Esophagus muscularis mucosa (tissue), 4 donors: Measurements from ENCODE around the gene KREMEN2. TPM values are rescaled to one million over a fixed set of nuclear protein-coding genes. Genes with fewer than 3 reads are reported as not detected.

Experiments
- DNase-seq: peaks from one replicate; pipeline ENCODE4 v3.0.0-alpha.2; 2017; ENCODE audit errors: extremely low spot score
- H3K27ac ChIP-seq, 4 donors: fragments of 200-600 bp; sonication (generic); replicated peaks in 1 of 4; 1 replicate in 3 of 4; 2 replicates in 1 of 4; pipeline ENCODE4 v1.5.1; 2016 to 2019; ENCODE audit warnings: mild to moderate bottlenecking in 1 of 4
- H3K27me3 ChIP-seq, 4 donors: fragments of 200-600 bp; sonication (generic); one replicate each; pipeline versions ENCODE4 v1.5.1 to v1.6.0; 2016 to 2019
- H3K36me3 ChIP-seq, 4 donors: fragments of 200-600 bp; sonication (generic); one replicate each; pipeline ENCODE4 v1.5.1; 2016 to 2019
- H3K4me1 ChIP-seq, 4 donors: fragments of 200-600 bp; sonication (generic); one replicate each; pipeline ENCODE4 v1.5.1; 2016 to 2019
- H3K4me3 ChIP-seq, 4 donors: fragments of 200-600 bp; sonication (generic); 1 replicate in 2 of 4; 2 replicates in 2 of 4; pipeline ENCODE4 v1.5.1; 2016 to 2019; ENCODE audit warnings: mild to moderate bottlenecking in 4 of 4, moderate library complexity in 1 of 4
- H3K9me3 ChIP-seq, 4 donors: fragments of 200-600 bp; sonication (generic); 1 replicate in 3 of 4; 2 replicates in 1 of 4; pipeline ENCODE4 v1.5.1; 2016 to 2019
- CTCF ChIP-seq, 3 experiments: fragments of 200-600 bp in 2 of 3; fragments of 450-650 bp in 1 of 3; sonication (generic) in 2 of 3; IDR thresholded peaks; one replicate each; pipeline ENCODE4 v1.5.1; 2017 to 2019; ENCODE audit warnings: antibody characterized with exemption in 3 of 3, mild to moderate bottlenecking in 2 of 3, moderate library complexity in 1 of 3
- EP300 ChIP-seq: sonication (generic); formaldehyde crosslinking; IDR thresholded peaks from one replicate; pipeline ENCODE4 v1.6.1; 2017; ENCODE audit warnings: antibody characterized with exemption
- POLR2A ChIP-seq: fragments of 450-650 bp; IDR thresholded peaks from one replicate; pipeline ENCODE4 v1.6.1; 2017; ENCODE audit warnings: antibody characterized with exemption, moderate library complexity, mild to moderate bottlenecking, low read depth
- POLR2AphosphoS5 ChIP-seq, 2 donors: sonication (generic); formaldehyde crosslinking; IDR thresholded peaks; one replicate each; pipeline ENCODE4 v1.6.1; 2017; ENCODE audit warnings: antibody characterized with exemption in 2 of 2
- WGBS: methylation state at CpG from one replicate; pipeline ENCODE4 v1.1.5; 2018; 5-methylcytosine and 5-hydroxymethylcytosine counted together
- intact Hi-C: fragments of 100-400 bp; cut with DNase I; formaldehyde crosslinking; loops from one replicate; pipeline ENCODE4 v1.15.1; 2023
- total RNA-seq, 4 donors: library from RNA; depleted of rRNA; stranded (reverse); fragments of >200 nt; gene quantifications; one replicate each; pipeline versions ENCODE4 v1.1.0 to v1.2.1, GENCODE V29; 2016

The KREMEN2 gene
- total RNA-seq, 4 donors from 2014 or later: 0.13 TPM; not detected in 3

- no peaks in the 10 kb centered on the region for H3K4me1 ChIP-seq
These were observed 30.4 kb upstream of the KREMEN2 start for GRCh38 chr16:2933701-2934100.

GRCh38 chr16:2934450-2934849, 29.6 kb upstream of the KREMEN2 start:
- no peaks in the 10 kb centered on the region for H3K27me3 ChIP-seq

More at GRCh38 chr16:2933701-2934100, 30.4 kb upstream of the KREMEN2 start:
- TF ChIP-seq EP300 (no peak), CTCF (IDR thresholded peaks at IDR 0.05) (no peak), POLR2AphosphoS5 (IDR thresholded peaks at IDR 0.05) (no peak), POLR2A (no peak)
- WGBS: 88% methylated on average over 9 of the region's 22 CpGs
- no peak overlapping the region for H3K27ac ChIP-seq
- H3K9me3 ChIP-seq: no peaks in the 10 kb centered on the region
- intact Hi-C loops: no loop called here
- H3K4me3 ChIP-seq: no peak overlapping the region
- DNase-seq: no peak
- peaks cover 39 to 99% (median 89%) of the 10 kb centered on the region in 4 donors for H3K36me3 ChIP-seq
- no peaks in the 10 kb centered on the region for H3K27me3 ChIP-seq

GRCh38 chr16:2936436-2937011, 27.6 kb upstream of the KREMEN2 start:
- TF ChIP-seq POLR2AphosphoS5 (IDR thresholded peaks at IDR 0.05): no peak
- no peak for TF ChIP-seq EP300
- no peak for TF ChIP-seq CTCF (IDR thresholded peaks at IDR 0.05)
- no peak for TF ChIP-seq POLR2A
- H3K9me3 ChIP-seq: no peaks in the 10 kb centered on the region
- no peaks in the 10 kb centered on the region for H3K4me1 ChIP-seq
- H3K4me3 ChIP-seq: no peak overlapping the region
- DNase-seq: no peak
- H3K36me3 ChIP-seq: peaks cover 50 to 99% (median 93%) of the 10 kb centered on the region in 4 donors
- 87% methylated on average over 8 of the region's 22 CpGs for WGBS
- intact Hi-C loops: no loop called here
- no peak overlapping the region for H3K27ac ChIP-seq
- no peaks in the 10 kb centered on the region for H3K27me3 ChIP-seq

More at GRCh38 chr16:2934450-2934849, 29.6 kb upstream of the KREMEN2 start:
- intact Hi-C loops: no loop called here
- Histone ChIP-seq H3K4me1 (no peaks in the 10 kb centered on the region), H3K27ac (no peak overlapping the region), H3K36me3 (peaks cover 43 to 99% (median 93%) of the 10 kb centered on the region in 4 donors), H3K9me3 (no peaks in the 10 kb centered on the region), H3K4me3 (no peak overlapping the region)
- TF ChIP-seq CTCF (IDR thresholded peaks at IDR 0.05): no peak
- no peak for DNase-seq
- WGBS: 87% methylated on average over 15 of the region's 15 CpGs

- 93% methylated on average over 12 of the region's 24 CpGs for WGBS
- intact Hi-C loops: no loop called here
- no peaks in the 10 kb centered on the region for H3K4me1 ChIP-seq
- no peak for DNase-seq
- TF ChIP-seq POLR2AphosphoS5 (IDR thresholded peaks at IDR 0.05) (no peak), CTCF (IDR thresholded peaks at IDR 0.05) (no peak), EP300 (no peak), POLR2A (no peak)
- H3K27me3 ChIP-seq: no peaks in the 10 kb centered on the region
- H3K27ac ChIP-seq: no peak overlapping the region
- H3K36me3 ChIP-seq: peaks cover 50 to 99% (median 95%) of the 10 kb centered on the region in 4 donors
- no peaks in the 10 kb centered on the region for H3K9me3 ChIP-seq
- H3K4me3 ChIP-seq: no peak overlapping the region
These were observed 26.9 kb upstream of the KREMEN2 start for GRCh38 chr16:2937170-2937569.

DNA sequence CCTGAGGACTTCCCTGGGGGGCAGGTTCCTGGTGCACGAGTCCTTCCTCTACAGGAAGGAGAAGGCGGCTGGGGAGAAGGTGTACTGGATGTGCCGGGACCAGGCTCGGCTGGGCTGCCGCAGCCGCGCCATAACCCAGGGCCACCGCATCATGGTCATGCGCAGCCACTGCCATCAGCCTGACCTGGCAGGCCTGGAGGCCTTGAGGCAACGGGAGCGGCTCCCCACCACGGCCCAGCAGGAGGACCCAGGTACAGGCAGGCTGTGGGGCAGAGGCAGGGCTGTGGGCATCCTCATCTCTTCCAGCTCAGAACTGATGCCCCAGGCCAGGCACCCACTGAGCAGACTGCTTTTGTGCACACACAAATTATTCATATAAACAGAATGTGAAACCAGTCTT, 25.9 kb upstream of the KREMEN2 start:
- no peak overlapping the region for H3K27ac ChIP-seq
- peaks cover 55 to 99% (median 97%) of the 10 kb centered on the region in 4 donors for H3K36me3 ChIP-seq
- intact Hi-C loops: no loop called here
- 88% methylated on average over 2 of the region's 12 CpGs for whole genome bisulfite sequencing
- no peak overlapping the region for H3K4me3 ChIP-seq
- no peaks in the 10 kb centered on the region for H3K27me3 ChIP-seq
- no peak for TF ChIP-seq POLR2A
- TF ChIP-seq EP300: no peak
- TF ChIP-seq POLR2AphosphoS5 (IDR thresholded peaks at IDR 0.05): no peak
- TF ChIP-seq CTCF (IDR thresholded peaks at IDR 0.05): no peak
- no peak for DNase-seq
- no peaks in the 10 kb centered on the region for H3K9me3 ChIP-seq
- no peaks in the 10 kb centered on the region for H3K4me1 ChIP-seq
